ENCODE results near the gene SF3B1.
"Not testable (repeated sequence)": the region's sequence is repeated elsewhere in the genome, so short reads cannot be mapped to it uniquely, and the experiment has no call there.

SF3B1 gene

GRCh38 chr2:197432527-197432926, 2.3 kb downstream of the SF3B1 start:
- DNase-seq = not testable (repeated sequence)

GRCh38 chr2:197431858-197432257, 3.0 kb downstream of the SF3B1 start:
- no peak for DNase-seq

- no peak for DNase-seq
These were observed 6.8 kb downstream of the SF3B1 start for GRCh38 chr2:197427986-197428385.

- no peak for DNase-seq
These were observed 7.9 kb downstream of the SF3B1 start for GRCh38 chr2:197426723-197427603.

GRCh38 chr2:197425550-197425949, 9.3 kb downstream of the SF3B1 start:
- DNase-seq = no peak

- DNase-seq = no peak
These were observed 11.5 kb downstream of the SF3B1 start for GRCh38 chr2:197423307-197423706.

- DNase-seq = no peak
These were observed 15.4 kb downstream of the SF3B1 start for GRCh38 chr2:197419438-197419837.

- no peak for DNase-seq
These were observed 18.6 kb downstream of the SF3B1 start for GRCh38 chr2:197416268-197416667.

- DNase-seq = no peak
These were observed 20.3 kb downstream of the SF3B1 start for GRCh38 chr2:197414515-197414914.

GRCh38 chr2:197414039-197414438, 20.8 kb downstream of the SF3B1 start:
- DNase-seq = no peak

GRCh38 chr2:197405582-197405981, 29.2 kb downstream of the SF3B1 start:
- DNase-seq = no peak

- no peak for DNase-seq
These were observed 34.8 kb downstream of the SF3B1 start for GRCh38 chr2:197399887-197400540.

GRCh38 chr2:197398913-197399312, 35.9 kb downstream of the SF3B1 start:
- DNase-seq = no peak

- DNase-seq = no peak
These were observed 43.6 kb downstream of the SF3B1 start for GRCh38 chr2:197391220-197391717.

GRCh38 chr2:197388866-197389587, 45.8 kb downstream of the SF3B1 start:
- no peak for DNase-seq

GRCh38 chr2:197387179-197387578, 47.6 kb downstream of the SF3B1 start:
- no peak for DNase-seq

- no peak for DNase-seq
These were observed 48.6 kb downstream of the SF3B1 start for GRCh38 chr2:197386242-197386641.

- no peak for DNase-seq
These were observed 51.0 kb downstream of the SF3B1 start for GRCh38 chr2:197383825-197384224.

GRCh38 chr2:197381641-197382040, 53.2 kb downstream of the SF3B1 start:
- DNase-seq = no peak

- not testable (repeated sequence) for DNase-seq
These were observed 54.9 kb downstream of the SF3B1 start for GRCh38 chr2:197379918-197380309.

GRCh38 chr2:197379308-197379917, 55.4 kb downstream of the SF3B1 start:
- DNase-seq = not testable (repeated sequence)

GRCh38 chr2:197378494-197379307, 56.1 kb downstream of the SF3B1 start:
- DNase-seq = peak; percentile 72

All from stimulated activated CD4-positive, alpha-beta T cell treated with anti-CD3 and anti-CD28 coated beads, Interleukin-15, amount 100 ng/mL, for 24 hours (primary cell).